Measurements from ENCODE around the gene MYG1. TPM values are rescaled to one million over a fixed set of nuclear protein-coding genes. Genes with fewer than 3 reads are reported as not detected.

The MYG1 gene
- polyA plus RNA-seq, 3 donors, result 49.3 to 64.3 (median 55.7) TPM

GRCh38 chr12:53344487-53344823 is 45.0 kb downstream of the MYG1 start:
- Histone ChIP-seq H3K27ac (ENCODE audit: low read depth in 1 of 2, low read length in 2 of 2) (no peak overlapping the region), H3K9ac (ENCODE audit: insufficient read depth, low read length, poor library complexity, severe bottlenecking) (peak overlapping the region; percentile 8), H3K4me2 (replicated peaks; ENCODE audit: extremely low read depth, low read length, poor library complexity, severe bottlenecking) (peak overlapping the region; percentile 97), H3K9me3 (replicated peaks in 1 of 2; ENCODE audit: control insufficient read depth in 1 of 2, insufficient read depth in 1 of 2, low read length in 2 of 2) (no peaks in the 10 kb centered on the region), H3K36me3 (replicated peaks in 1 of 2; ENCODE audit: control insufficient read depth in 1 of 2, insufficient read depth in 2 of 2, low read length in 2 of 2) (no peaks in the 10 kb centered on the region), H2AFZ (ENCODE audit: insufficient read depth, low read depth, low read length, poor library complexity, severe bottlenecking) (peak overlapping the region; percentile 99), H3K27me3 (ENCODE audit: control insufficient read depth in 2 of 2, insufficient read depth in 2 of 2, low read length in 2 of 2) (peaks cover 0 to 10% of the 10 kb centered on the region in 2 donors), H3K4me3 (replicated peaks in 1 of 3; ENCODE audit: low read depth in 2 of 3, low read length in 3 of 3) (peak overlapping the region in 2 of 3 experiments; percentile 27 to 86), H3K79me2 (ENCODE audit: insufficient read depth, low read length) (no peaks in the 10 kb centered on the region), H3K4me1 (ENCODE audit: control insufficient read depth in 1 of 2, insufficient read depth in 2 of 2, low read length in 2 of 2) (peaks cover 15 to 18% of the 10 kb centered on the region in 2 donors), H4K20me1 (ENCODE audit: insufficient read depth, low read length) (no peaks in the 10 kb centered on the region)
- Mint-ChIP-seq H3K36me3 (peaks cover 0 to 3% of the 10 kb centered on the region in 2 donors), H3K27me3 (ENCODE audit: low read depth in 3 of 3) (peaks cover 11 to 33% (median 25%) of the 10 kb centered on the region in 3 donors), H3K4me1 (peaks cover 20% of the 10 kb centered on the region), H3K9me3 (peaks cover 0 to 10% (median 2%) of the 10 kb centered on the region in 7 donors), H3K4me3 (peak overlapping the region; percentile 67 to 81), H3K27ac (peak overlapping the region in 1 of 7 donors; percentile 50)
- WGBS (ENCODE audit: insufficient coverage), result under 1% methylated on average over 13 of the region's 19 CpGs
- TF ChIP-seq CTCF (IDR thresholded peaks at IDR 0.05), result no peak
- intact Hi-C loops (cut with micrococcal nuclease), result loop anchor here in 1 of 2 donors (2.0 kb wide), 1 partner anchor 20 kb away; no protein-coding TSS in a partner anchor
- DNase-seq, result no peak

- peaks cover 0 to 10% (median 2%) of the 10 kb centered on the region in 7 donors for H3K9me3 Mint-ChIP-seq
- peak; percentile 51 to 66 (median 64) for DNase-seq
- peaks cover 0 to 3% of the 10 kb centered on the region in 2 donors for H3K36me3 Mint-ChIP-seq
- H4K20me1 ChIP-seq (ENCODE audit: insufficient read depth, low read length), result no peaks in the 10 kb centered on the region
- peak overlapping the region; percentile 99 for H2AFZ ChIP-seq (ENCODE audit: insufficient read depth, low read depth, low read length, poor library complexity, severe bottlenecking)
- H3K4me3 ChIP-seq (replicated peaks in 1 of 3; ENCODE audit: low read depth in 2 of 3, low read length in 3 of 3), result peak overlapping the region; percentile 59 to 86 (median 62)
- peaks cover 0 to 10% of the 10 kb centered on the region in 2 donors for H3K27me3 ChIP-seq (ENCODE audit: control insufficient read depth in 2 of 2, insufficient read depth in 2 of 2, low read length in 2 of 2)
- H3K4me2 ChIP-seq (replicated peaks; ENCODE audit: extremely low read depth, low read length, poor library complexity, severe bottlenecking), result peak overlapping the region; percentile 97
- under 1% methylated on average over 49 of the region's 50 CpGs for WGBS (ENCODE audit: insufficient coverage)
- H3K36me3 ChIP-seq (replicated peaks in 1 of 2; ENCODE audit: control insufficient read depth in 1 of 2, insufficient read depth in 2 of 2, low read length in 2 of 2), result no peaks in the 10 kb centered on the region
- H3K9ac ChIP-seq (ENCODE audit: insufficient read depth, low read length, poor library complexity, severe bottlenecking), result peak overlapping the region; percentile 71
- H3K4me1 ChIP-seq (ENCODE audit: control insufficient read depth in 1 of 2, insufficient read depth in 2 of 2, low read length in 2 of 2), result peaks cover 15 to 18% of the 10 kb centered on the region in 2 donors
- peak; percentile 80 for TF ChIP-seq CTCF (IDR thresholded peaks at IDR 0.05)
- H3K9me3 ChIP-seq (replicated peaks in 1 of 2; ENCODE audit: control insufficient read depth in 1 of 2, insufficient read depth in 1 of 2, low read length in 2 of 2), result no peaks in the 10 kb centered on the region
- H3K4me1 Mint-ChIP-seq, result peaks cover 20% of the 10 kb centered on the region
- intact Hi-C loops (cut with micrococcal nuclease), result loop anchor here in 1 of 2 donors (2.0 kb wide), 1 partner anchor 20 kb away; no protein-coding TSS in a partner anchor
- H3K4me3 Mint-ChIP-seq, result peak overlapping the region; percentile 98 to 100
- H3K27ac ChIP-seq (ENCODE audit: low read depth in 1 of 2, low read length in 2 of 2), result no peak overlapping the region
- H3K27ac Mint-ChIP-seq, result peak overlapping the region in 4 of 7 donors; percentile 70 to 83 (median 77)
- H3K27me3 Mint-ChIP-seq (ENCODE audit: low read depth in 3 of 3), result peaks cover 11 to 28% (median 23%) of the 10 kb centered on the region in 3 donors
- no peaks in the 10 kb centered on the region for H3K79me2 ChIP-seq (ENCODE audit: insufficient read depth, low read length)
Observed at GRCh38 chr12:53344824-53345485, 45.5 kb downstream of the MYG1 start.
